OCI-LY1 (cell line): ENCODE measurements around the gene TRIO.
A peak's percentile ranks its signal among the peaks of the same experiment; 100 is the strongest.

Experiments used
- H2AFZ ChIP-seq: fragments of 200-600 bp; sonication (generic), shearing (Covaris generic); 2 replicates; pipeline ENCODE4 v1.6.0; 2014; ENCODE audit warnings: antibody characterized with exemption, mild to moderate bottlenecking, low read length
- H3F3A ChIP-seq: fragments of 200-600 bp; sonication (generic), shearing (Covaris generic); 2 replicates; pipeline ENCODE4 v1.6.0; 2014; ENCODE audit warnings: mild to moderate bottlenecking, antibody characterized with exemption, low read length, moderate library complexity; ENCODE audit not compliant: insufficient read depth
- H3K27ac ChIP-seq: fragments of 200-600 bp; sonication (generic); 2 replicates; pipeline ENCODE4 v1.5.1; 2014; ENCODE audit warnings: low read length, mixed run types, mild to moderate bottlenecking, low read depth; ENCODE audit not compliant: poor library complexity, severe bottlenecking
- H3K27me3 ChIP-seq: fragments of 200-600 bp; sonication (generic); 2 replicates; pipeline ENCODE4 v1.6.0; 2014; ENCODE audit warnings: antibody characterized with exemption, mild to moderate bottlenecking, low read length, moderate library complexity; ENCODE audit not compliant: insufficient read depth
- H3K36me3 ChIP-seq: fragments of 200-600 bp; sonication (generic); 2 replicates; pipeline ENCODE4 v1.6.1; 2014; ENCODE audit warnings: mild to moderate bottlenecking, antibody characterized with exemption, low read length, moderate library complexity, mixed read lengths; ENCODE audit not compliant: insufficient read depth
- H3K4me1 ChIP-seq: fragments of 200-600 bp; sonication (generic); 2 replicates; pipeline ENCODE4 v1.5.1; 2014; ENCODE audit warnings: mild to moderate bottlenecking, low read length, moderate library complexity; ENCODE audit not compliant: insufficient read depth, severe bottlenecking
- H3K4me2 ChIP-seq: fragments of 200-600 bp; sonication (generic), shearing (Covaris generic); 2 replicates; pipeline ENCODE4 v1.6.1; 2014; ENCODE audit warnings: low read length
- H3K4me3 ChIP-seq: fragments of 200-600 bp; sonication (generic); 2 replicates; pipeline ENCODE4 v1.5.1; 2014; ENCODE audit warnings: low read length, low read depth, mild to moderate bottlenecking, mixed read lengths; ENCODE audit not compliant: poor library complexity, severe bottlenecking
- H3K79me2 ChIP-seq: fragments of 200-600 bp; shearing (Covaris generic); 2 replicates; pipeline ENCODE4 v1.6.1; 2016; ENCODE audit warnings: mixed run types, low read length, mixed read lengths; ENCODE audit not compliant: insufficient read depth
- H3K9ac ChIP-seq: fragments of 200-600 bp; sonication (generic), shearing (Covaris generic); 2 replicates; pipeline ENCODE4 v1.6.1; 2014; ENCODE audit warnings: mild to moderate bottlenecking, low read length, mixed read lengths
- H3K9me2 ChIP-seq: fragments of 200-600 bp; sonication (generic), shearing (Covaris generic); 2 replicates; pipeline ENCODE4 v1.6.1; 2014; ENCODE audit warnings: low read depth, mild to moderate bottlenecking, low read length, mixed read lengths
- H3K9me3 ChIP-seq: fragments of 200-600 bp; shearing (Covaris generic); 2 replicates; pipeline ENCODE4 v1.6.1; 2014; ENCODE audit warnings: low read length, mixed read lengths
- H4K20me1 ChIP-seq: fragments of 200-600 bp; sonication (generic), shearing (Covaris generic); 2 replicates; pipeline ENCODE4 v1.6.0; 2016; ENCODE audit warnings: mild to moderate bottlenecking, low read length; ENCODE audit not compliant: insufficient read depth
- EZH2 ChIP-seq: fragments of 200-600 bp; sonication (generic), shearing (Covaris generic); IDR thresholded peaks from 2 replicates; pipeline ENCODE4 v1.8.0; 2017; ENCODE audit warnings: borderline replicate concordance, mixed run types, mild to moderate bottlenecking, antibody characterized with exemption, low read length, moderate library complexity, mixed read lengths
- TF ChIP-seq, protein P1 (sequence below): fragments of 200-600 bp; sonication (generic), shearing (Covaris generic); IDR thresholded peaks from 2 replicates; pipeline ENCODE4 v1.5.1; 2017; ENCODE audit warnings: mild to moderate bottlenecking, antibody characterized with exemption, low read length, moderate library complexity, mixed read lengths

Gene TRIO

DNA sequence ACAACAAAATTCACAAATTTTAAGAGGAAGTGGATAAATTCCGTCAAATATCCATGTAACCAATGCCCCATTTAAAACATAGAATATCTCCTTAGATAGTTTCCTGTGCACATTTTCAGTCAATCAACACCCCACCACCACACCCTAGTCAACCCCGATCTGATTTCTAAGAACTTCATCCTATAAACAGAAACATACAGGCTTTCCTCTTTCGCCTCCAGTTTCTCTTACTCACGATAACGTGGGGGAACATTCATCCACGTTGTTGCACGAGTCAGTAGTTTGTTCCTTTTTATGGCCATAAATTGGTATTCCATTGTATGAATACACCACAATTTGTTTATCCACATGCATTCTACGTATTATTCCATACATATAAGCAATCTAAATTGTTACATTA is 35.6 kb upstream of the TRIO start:
- no peaks in the 10 kb centered on the region for H3K4me1 ChIP-seq
- H3K79me2 ChIP-seq, result no peaks in the 10 kb centered on the region
- no peak overlapping the region for H3K9ac ChIP-seq
- H3K4me3 ChIP-seq, result no peak overlapping the region
- no peaks in the 10 kb centered on the region for H3K9me2 ChIP-seq
- H3K9me3 ChIP-seq, result no peaks in the 10 kb centered on the region
- no peaks in the 10 kb centered on the region; the same call in 1 of the 2 replicates for H3K27me3 ChIP-seq
- no peaks in the 10 kb centered on the region for H3F3A ChIP-seq
- no peaks in the 10 kb centered on the region for H4K20me1 ChIP-seq
- no peak overlapping the region for H2AFZ ChIP-seq
- no peaks in the 10 kb centered on the region for H3K36me3 ChIP-seq
- H3K4me2 ChIP-seq, result no peak overlapping the region
- H3K27ac ChIP-seq, result no peak overlapping the region
- TF ChIP-seq EZH2, result no peak
- TF ChIP-seq, protein P1, sequence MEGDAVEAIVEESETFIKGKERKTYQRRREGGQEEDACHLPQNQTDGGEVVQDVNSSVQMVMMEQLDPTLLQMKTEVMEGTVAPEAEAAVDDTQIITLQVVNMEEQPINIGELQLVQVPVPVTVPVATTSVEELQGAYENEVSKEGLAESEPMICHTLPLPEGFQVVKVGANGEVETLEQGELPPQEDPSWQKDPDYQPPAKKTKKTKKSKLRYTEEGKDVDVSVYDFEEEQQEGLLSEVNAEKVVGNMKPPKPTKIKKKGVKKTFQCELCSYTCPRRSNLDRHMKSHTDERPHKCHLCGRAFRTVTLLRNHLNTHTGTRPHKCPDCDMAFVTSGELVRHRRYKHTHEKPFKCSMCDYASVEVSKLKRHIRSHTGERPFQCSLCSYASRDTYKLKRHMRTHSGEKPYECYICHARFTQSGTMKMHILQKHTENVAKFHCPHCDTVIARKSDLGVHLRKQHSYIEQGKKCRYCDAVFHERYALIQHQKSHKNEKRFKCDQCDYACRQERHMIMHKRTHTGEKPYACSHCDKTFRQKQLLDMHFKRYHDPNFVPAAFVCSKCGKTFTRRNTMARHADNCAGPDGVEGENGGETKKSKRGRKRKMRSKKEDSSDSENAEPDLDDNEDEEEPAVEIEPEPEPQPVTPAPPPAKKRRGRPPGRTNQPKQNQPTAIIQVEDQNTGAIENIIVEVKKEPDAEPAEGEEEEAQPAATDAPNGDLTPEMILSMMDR, result no peak

DNA sequence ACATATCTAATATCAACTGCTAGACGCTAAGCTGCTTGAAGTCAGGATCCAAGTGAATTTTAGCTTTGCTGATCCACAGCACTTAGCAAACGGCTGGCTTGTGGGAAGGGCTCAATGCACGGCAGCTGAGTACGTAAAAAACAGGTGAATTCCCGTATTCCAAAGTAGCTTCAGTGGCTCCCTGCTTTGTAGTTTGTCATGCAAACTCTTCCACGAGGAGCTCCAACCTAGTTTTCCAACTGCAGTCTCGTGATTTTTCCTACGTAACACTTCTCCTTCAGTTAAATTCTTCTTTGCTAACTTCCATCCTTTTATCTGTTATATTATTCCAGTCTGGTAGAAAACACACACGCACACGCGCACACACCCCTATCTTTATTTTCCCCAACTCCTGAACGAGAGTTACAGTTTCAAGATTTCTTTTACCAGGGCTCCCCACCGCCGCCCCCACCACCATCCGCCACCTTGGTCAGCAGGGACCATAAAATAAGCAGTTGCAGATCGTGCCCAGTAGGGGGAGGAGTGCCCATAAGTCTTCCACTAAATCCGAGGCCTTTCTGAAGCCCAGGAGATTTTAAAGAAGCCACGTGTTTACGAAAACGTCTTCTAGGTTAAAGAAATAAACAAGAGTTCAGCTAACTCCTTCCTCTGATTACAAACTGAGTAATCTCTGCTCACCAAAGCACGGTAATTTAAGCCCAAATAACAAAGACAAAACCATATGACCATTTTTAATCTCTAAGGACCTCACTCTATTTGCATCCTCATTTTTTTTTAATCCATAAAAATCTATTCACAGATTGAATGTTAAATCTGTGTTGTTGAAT is 34.8 kb upstream of the TRIO start:
- Histone ChIP-seq H3K27ac (no peak overlapping the region), H3K9me3 (no peaks in the 10 kb centered on the region), H2AFZ (no peak overlapping the region), H3K4me1 (no peaks in the 10 kb centered on the region), H3K79me2 (no peaks in the 10 kb centered on the region), H3K36me3 (no peaks in the 10 kb centered on the region), H3F3A (no peaks in the 10 kb centered on the region), H3K9ac (no peak overlapping the region), H3K4me2 (no peak overlapping the region), H3K4me3 (no peak overlapping the region), H4K20me1 (no peaks in the 10 kb centered on the region), H3K9me2 (no peaks in the 10 kb centered on the region), H3K27me3 (no peaks in the 10 kb centered on the region; the same call in 1 of the 2 replicates)
- no peak for TF ChIP-seq EZH2
- TF ChIP-seq, protein P1, result peak; percentile 62

DNA sequence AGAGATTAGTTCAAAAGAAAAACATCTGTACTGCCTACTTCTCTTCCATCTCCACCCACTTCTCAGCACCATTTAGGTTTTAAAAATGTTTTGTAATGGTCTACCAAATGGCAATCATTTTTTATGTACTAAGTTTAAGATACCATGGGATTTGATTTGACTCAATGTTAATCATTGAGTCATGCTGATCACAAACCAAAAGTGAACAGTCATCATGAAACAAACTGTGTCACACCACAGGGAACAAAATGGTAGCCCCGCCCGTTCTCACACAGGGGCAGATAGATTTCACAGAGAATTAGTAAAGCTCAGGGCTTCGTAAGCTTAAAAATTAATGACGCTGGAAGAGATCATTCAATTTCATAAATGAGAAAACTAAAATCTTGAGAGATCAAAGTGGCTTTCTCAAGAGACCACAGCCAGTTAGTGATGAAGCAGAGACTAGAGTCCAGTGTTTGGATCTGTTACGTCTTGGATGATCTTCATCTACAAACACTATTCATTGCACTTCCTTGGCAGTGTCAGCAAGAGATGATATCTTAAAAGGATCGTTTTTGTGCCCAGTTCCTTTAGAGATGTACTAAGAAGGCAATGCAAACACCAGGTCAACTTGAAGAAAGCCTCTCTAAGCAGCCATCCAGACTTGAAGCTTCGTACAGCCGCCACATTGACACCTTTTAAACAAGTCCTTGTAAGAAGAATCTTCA is 33.9 kb upstream of the TRIO start:
- no peak overlapping the region for H3K4me2 ChIP-seq
- no peak overlapping the region for H3K4me3 ChIP-seq
- no peaks in the 10 kb centered on the region for H3K9me3 ChIP-seq
- H3K9ac ChIP-seq, result no peak overlapping the region
- H3K79me2 ChIP-seq, result no peaks in the 10 kb centered on the region
- H3K27me3 ChIP-seq, result no peaks in the 10 kb centered on the region; the same call in 1 of the 2 replicates
- H3K36me3 ChIP-seq, result no peaks in the 10 kb centered on the region
- H3K27ac ChIP-seq, result no peak overlapping the region
- H4K20me1 ChIP-seq, result no peaks in the 10 kb centered on the region
- H2AFZ ChIP-seq, result no peak overlapping the region
- no peaks in the 10 kb centered on the region for H3K9me2 ChIP-seq
- H3F3A ChIP-seq, result no peaks in the 10 kb centered on the region
- H3K4me1 ChIP-seq, result no peaks in the 10 kb centered on the region
- TF ChIP-seq, protein P1, result no peak
- TF ChIP-seq EZH2, result no peak
